ENCODE measurements around the gene OSBPL5.

GRCh38 chr11:3161720-3162409 is 3.2 kb downstream of the OSBPL5 start:
- TF ChIP-seq CTCF (conservative IDR thresholded peaks at IDR 0.05) (no peak), EZH2 (IDR thresholded peaks at IDR 0.05; ENCODE audit: low read depth) (no peak)
